GM18909 (cell line): ENCODE results near the gene FBXL19.

Experiments used
- ATAC-seq: cut with Tn5 transposase; IDR thresholded peaks from one replicate; pipeline ENCODE4 v1.9.1; 2021; ENCODE audit warnings: mild to moderate bottlenecking; ENCODE audit not compliant: unreplicated experiment, poor library complexity

FBXL19 gene

DNA sequence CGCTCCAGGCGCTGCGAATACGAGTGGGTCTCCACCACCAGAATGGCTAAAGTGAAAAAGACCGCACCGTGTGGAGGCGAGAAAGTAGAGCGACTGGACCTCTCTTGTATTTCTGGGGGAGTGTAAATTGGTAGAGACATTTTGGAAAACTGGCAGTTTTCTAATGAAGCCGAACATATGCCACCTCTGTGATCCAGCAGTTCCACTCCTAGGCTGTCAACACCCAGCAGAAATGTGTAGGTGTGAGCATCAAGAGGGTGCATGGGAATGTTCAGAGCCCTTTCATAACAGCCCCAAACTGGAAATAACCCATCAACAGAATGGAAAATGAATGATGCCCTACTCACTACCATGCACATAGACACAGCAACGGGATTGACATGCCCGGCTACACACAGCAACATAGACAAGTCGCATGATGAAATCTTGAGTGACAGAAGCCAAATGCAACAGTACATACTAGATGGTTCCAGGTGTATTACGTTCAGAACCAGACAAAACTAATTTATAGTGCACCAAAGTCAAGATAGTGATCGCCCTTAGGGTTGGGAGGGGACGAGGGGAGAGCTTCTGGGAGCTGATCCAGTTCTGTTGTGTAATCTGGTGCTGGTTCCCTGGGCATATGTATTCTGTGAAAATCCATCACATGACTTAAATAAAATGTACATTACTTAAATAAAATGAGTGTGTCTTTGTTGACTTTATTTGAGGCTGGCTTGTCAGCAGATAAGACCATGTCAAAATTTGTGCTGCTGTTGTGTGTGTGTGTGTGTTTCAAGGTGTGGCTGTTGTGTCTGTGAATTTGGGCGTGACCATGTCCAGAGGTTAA lies 28.6 kb upstream of the FBXL19 start:
- ATAC-seq = no peak

DNA sequence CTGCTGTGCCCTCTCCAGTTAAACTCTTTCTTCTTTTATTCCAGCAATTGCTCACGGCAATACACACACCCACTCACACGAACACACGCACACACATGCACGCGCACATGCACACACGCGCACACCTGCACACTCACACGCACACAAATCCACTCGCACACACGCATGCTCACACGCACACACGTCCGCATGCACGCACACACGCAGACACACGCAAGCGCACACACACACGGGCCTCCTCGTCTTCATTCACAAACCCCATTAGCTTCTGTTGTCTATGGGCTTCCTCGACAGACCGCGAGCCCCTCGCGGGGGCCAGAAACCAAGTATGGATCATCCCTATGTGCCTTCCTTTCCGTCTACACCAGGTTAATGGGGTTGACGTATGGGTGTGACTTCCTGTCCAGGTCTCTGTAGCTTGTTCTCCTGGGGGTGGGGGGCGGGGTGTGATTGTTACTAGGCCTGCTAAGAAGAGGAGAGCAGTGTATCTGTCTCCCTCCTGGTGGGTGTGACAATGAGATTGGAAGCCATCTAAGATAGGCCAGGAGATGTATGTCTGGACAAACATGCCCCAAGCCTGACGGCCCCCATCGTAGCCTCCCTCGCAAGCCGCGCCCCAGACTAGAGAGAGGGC lies 27.6 kb upstream of the FBXL19 start:
- no peak for ATAC-seq

DNA sequence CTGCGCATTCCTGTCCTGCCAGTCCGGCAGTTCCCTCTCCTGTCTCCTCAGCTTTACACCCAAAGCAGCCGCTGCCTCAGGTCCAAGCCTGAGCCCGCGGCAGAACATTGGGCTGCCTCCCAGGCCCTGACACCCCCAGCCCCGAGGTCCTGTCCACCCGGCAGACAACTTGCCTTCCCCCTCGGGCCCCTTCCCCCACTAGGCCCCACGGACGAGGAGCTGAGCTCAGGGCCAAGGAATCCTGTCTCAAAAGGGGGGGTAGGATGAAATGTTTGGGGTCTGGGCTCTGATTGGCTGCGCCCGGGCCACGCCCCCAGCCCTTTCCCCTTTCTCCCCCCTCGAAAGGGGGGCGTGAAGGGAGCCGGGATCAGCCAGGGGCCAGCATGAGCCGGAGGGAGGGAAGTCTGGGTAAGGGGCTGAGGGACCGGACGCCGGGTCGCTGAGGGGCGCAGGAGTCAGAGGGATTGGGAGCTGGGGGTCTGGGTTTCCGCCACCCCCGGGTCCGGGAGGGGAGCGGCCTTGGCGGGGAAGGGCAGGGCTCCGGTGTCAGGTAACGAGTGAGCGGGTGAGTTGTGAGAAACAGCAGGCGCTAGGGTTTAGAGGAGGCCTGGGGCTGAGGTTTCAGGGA lies 27.0 kb upstream of the FBXL19 start, which contains the start of gene CTF1:
TSS of gene CTF1 (plus strand) at position 354 of the 628 bp plus-strand sequence. CDS start at position 384, 30 bp downstream.
- ATAC-seq = no peak

DNA sequence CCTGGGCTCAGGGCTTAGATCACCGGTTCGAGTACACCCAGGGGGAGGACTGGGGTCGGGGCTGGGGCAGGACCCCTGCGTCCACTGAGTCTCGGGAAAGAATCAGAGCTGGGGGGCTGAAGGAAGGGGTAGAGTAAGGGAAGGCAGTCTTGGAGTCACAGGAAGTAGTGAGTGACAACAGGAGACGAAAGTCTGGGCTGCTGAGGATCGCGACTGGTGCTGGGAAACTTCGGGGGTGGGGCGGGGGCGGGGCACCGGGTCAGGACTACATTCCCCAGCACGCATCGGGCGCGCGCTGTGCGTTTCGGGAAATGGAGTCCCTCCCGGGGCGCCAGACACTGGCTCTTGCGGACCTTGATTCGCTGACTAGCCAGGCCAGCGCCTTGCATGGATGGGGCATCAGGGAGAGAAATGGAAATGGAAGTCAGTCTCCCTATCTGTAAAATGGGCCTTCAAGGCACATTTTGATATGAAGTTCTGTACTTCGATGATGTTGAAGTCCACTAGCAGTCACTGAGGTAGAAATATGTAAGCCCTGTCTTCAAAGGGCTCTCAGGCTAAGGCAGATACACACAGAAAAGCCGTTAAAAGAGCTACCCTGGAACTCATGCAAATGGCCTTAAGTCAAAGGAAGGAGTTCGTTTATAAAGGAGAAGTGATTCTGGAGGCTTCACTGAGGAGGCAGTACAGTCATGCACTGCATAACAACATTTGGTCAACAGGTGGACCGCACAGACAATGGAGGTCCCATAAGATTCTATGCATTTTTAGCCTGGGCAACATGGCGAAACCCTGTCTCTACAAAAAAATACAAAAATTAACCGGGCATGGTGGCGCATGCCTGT lies 26.3 kb upstream of the FBXL19 start:
- peak; percentile 38 for ATAC-seq

DNA sequence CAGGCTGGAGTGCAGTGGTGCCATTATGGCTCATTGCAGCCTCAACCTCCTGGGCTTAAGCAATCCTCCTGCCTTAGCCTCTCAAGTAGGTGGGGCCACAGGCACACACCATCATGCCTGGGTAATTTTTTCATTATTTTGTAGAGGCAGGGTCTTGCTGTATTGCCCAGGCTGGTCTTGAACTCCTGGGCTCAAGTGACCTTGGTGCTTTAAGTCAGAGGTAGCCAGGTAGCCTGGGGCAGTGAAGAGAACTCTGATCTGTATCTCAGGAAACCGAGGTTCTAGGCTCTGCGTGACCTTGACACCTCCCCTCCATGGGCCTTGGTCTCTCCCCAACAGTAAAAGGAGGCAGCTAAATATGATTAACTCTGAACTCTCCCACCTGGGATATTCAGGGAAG lies 23.6 kb upstream of the FBXL19 start:
- ATAC-seq = no peak

DNA sequence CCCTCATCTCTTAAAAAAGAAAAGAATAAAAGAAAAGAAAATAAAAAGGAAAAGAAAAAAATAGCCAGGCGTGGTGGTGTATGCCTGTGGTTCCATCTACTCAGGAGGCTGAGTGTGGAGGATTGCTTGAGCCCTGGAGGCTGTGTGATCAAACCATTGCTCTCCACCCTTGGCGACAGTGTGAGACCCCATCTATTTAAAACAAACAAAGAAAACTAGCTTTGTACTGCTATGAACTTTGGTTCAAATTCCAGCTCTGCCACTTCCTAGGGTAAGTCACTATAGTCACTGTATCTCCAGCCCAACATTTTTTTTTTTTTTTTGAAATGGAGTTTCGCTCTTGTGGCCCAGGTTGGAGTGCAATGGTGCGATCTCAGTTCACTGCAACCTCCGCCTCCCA lies 22.8 kb upstream of the FBXL19 start:
- no peak for ATAC-seq

DNA sequence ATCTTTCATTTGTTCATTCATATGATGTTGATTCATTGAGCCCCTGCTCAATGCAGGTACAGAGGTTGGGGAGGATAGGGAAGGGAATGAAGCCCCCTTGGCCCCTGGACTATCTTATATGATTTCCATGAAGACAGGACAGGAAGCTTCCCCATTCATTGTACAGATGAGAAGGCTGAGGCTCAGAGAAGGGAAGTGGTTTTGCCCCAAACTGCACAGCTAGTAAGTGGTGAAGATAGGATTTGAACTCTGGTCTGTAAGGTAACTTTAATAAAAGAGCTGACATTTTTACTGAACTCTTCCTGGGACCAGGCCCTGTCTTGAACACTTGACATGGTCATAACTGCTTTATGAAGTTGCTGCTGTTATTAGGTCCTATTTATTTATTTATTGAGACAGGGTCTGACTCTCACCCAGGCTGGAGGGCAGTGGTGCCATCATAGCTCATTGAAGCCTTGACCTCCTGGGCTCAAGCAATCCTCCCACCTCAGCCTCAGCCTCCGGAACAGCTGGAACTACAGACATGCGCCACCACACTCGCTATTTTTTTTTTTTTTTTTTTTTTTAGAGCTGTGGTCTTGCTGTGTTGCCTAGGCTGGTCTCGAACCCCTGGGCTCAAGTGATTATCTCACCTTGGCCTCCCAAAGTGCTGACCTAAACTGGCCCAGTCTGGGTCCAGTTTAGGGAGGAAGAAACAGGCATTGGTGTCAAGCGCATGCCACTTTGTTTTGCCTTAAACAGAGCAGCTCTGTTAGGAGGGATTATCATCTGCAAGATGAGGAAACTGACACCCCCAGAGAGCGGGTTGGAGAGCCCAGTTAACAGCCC lies 22.0 kb upstream of the FBXL19 start:
- ATAC-seq = no peak

DNA sequence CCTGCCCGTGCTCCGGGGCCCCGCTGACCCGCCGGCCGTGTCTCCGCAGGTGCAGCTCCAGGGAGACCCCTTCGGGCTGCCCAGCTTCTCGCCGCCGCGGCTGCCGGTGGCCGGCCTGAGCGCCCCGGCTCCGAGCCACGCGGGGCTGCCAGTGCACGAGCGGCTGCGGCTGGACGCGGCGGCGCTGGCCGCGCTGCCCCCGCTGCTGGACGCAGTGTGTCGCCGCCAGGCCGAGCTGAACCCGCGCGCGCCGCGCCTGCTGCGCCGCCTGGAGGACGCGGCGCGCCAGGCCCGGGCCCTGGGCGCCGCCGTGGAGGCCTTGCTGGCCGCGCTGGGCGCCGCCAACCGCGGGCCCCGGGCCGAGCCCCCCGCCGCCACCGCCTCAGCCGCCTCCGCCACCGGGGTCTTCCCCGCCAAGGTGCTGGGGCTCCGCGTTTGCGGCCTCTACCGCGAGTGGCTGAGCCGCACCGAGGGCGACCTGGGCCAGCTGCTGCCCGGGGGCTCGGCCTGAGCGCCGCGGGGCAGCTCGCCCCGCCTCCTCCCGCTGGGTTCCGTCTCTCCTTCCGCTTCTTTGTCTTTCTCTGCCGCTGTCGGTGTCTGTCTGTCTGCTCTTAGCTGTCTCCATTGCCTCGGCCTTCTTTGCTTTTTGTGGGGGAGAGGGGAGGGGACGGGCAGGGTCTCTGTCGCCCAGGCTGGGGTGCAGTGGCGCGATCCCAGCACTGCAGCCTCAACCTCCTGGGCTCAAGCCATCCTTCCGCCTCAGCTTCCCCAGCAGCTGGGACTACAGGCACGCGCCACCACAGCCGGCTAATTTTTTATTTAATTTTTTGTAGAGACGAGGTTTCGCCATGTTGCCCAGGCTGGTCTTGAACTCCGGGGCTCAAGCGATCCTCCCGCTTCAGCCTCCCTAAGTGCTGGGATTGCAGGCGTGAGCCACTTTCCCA lies 21.1 kb upstream of the FBXL19 start:
- ATAC-seq = peak; percentile 67

DNA sequence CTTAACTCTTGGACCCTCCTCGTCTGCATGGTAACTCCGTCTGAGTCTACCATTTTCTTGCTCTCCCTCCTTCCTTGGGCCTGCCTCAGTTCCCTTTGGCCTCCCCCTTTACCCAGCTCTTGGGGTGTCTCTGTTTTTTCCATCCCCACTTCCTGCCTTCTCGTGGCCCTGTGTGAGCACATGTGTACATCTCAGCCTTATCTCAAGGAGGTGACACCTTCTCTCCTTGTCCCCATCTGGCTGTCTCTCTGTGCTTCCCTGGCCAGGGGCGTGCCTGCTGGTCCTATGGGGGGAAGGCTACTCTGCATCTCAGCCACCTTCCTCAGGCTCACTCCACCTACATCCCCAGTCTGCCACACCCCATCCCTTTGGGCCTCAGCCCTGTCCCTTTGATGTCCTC lies 20.4 kb upstream of the FBXL19 start:
- ATAC-seq = no peak

DNA sequence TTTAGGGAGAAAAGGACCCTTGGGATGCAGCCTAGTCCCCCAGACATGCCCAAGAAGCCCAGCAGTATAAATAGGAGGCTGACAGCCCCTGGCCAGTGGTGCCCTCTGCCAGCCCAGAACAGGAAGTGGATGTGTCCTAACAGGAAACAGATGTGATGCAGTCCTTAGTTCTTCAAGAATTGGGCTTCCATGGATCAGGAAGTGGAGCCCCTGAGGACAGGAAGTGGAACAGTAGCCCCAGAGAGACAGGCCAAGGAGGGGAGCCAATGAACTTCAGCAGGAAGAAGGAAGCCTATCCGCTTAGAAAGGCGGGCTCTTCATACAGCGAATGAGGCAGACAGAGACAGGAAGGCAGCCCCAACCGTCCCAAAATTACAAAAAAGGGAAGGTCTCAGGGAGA lies 19.8 kb upstream of the FBXL19 start:
- no peak for ATAC-seq

DNA sequence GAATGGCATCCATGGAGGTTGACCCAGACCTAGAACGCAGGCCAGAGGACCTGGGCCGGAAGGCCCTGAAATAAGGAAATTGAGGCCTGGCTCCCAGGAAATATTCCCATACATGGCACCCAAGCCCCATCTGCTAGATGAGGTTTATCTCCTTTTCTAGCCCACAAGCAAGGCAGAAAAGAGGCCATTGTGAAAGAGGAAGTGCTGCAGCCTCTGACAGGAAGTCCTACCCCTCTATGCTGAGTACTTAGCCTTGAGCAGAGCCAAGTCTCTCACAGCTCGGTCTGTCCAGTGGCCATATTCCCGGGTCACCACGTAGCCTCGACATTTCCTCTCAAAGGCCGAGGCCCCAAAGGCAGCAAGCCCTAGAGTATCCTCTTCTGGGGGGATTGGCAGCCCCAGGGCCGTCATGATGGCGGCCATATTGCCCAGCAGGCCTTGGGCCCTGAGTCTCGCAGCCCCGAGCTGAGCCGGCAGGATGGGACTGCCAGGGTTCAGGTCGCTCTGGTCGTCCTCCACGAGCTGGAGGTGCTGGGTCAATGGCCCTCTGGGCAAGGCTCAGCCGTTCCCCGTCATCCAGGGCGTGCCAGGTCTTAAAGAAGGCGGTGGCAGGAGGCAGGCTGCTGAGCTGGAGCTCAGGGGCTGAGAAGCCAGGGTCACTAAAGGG lies 19.1 kb upstream of the FBXL19 start:
- ATAC-seq = no peak

DNA sequence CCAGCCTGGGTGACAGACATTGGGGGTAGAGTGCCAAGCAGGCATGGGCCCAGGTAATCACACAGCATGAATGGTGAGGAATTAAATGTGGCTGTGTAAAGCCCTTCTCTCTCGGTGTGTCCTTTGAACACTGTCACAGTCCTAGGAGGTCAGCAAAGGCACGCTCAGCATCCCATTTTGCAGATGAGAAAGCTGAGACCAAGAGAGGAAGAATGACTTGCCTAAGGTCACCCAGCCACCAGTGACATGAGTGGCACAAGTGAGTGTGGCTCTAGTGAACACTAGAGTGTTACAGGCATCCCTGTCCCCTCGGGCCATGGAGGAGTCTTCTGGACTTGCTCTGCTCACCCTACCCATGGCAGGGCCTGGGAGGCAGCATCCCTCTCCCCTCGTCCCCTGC lies 16.3 kb upstream of the FBXL19 start:
- no peak for ATAC-seq

DNA sequence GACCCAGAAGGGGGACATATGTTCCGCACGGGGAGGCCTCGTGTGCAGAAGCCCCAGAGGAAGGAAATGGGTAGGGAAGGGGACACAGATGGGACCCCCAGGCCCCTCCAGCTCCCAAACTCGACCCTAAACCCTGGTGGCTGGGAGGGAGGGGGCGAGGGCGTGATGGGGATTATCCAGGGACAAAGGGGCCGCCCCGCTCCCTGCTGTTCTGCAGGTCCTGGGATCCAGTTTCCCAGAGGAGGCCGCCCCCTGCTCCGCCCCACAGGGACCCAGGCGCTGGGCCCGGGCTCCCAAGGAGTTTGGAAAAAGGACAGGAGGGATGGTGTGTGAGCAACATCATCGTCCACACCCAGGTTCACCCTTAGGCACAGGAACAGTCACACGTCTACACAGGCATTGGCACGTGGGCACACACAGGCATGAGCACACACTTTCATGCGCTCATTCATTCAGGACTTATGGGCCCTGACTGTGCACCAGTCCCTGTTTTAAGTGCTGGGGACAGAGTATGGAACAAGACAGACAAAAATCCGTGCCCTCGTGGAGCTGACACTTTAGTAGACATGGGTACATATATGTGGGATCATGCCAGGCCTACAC lies 12.8 kb upstream of the FBXL19 start:
- no peak for ATAC-seq

DNA sequence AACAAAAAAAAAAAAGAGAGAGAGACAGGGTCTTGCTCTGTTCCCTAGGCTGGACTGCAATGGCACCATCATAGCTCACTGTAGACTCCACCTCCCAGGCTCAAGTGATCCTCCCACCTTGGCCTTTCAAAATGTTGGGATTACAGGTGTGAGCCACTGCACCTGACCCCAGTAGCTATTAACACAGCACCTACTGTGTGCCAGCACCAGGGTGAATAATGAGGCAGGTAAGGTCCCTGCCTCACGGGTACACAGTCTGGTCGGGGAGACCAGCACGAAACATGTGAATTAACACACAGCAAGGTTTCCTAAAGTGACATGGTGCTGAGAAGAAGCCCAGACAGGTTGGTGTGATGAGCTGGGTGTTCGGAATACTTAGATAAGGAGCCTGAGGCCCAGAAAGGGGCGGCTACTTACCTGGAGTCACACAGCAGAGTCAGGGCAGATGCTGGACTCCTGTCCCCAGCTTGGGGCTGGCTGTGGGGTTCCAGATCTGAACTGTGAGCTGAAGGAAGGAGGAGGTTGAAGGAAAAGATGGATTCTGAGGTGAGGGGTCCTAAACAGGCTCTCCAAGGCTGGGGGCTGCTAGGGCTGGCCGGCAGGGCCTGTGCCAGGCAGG lies 10.5 kb upstream of the FBXL19 start:
- ATAC-seq = no peak

DNA sequence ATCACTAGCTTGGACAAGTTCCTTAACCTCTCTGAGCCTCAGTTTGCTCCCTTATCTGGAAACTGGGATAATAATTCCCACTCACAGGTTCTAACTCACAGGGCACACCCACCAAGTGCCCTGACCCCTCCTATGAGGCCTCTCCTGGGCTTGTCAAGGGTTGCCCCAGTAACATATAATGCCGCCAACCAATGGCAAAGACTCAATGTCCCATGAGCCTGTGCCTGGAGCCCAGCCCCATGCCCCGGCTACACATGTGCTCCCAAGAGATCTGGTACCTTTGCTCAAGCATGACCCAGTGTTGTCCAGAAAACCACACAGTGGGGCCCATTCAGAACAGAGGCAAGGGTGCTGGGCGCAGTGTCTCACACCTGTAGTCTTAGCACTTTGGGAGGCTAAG lies 8.5 kb upstream of the FBXL19 start:
- no peak for ATAC-seq

DNA sequence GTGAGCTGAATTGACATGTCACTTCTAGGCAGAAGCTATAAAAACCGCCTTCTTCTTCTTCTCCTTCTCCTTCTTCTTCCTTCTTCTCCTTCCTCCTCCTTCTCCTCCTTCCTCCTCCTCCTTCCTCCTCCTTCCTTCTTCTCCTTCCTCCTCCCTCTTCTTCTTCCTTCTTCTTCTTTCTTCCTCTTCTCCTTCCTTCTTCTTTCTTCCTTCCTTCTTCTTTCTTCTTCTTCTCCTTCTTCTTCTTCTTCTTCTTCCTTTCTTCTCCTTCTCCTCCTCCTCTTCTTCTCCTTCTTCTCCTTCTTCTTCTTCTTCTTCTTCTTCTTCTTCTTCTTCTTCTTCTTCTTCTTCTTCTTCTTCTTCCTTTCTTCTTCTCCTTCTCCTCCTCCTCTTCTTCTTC lies 4.8 kb upstream of the FBXL19 start:
- no peak for ATAC-seq

DNA sequence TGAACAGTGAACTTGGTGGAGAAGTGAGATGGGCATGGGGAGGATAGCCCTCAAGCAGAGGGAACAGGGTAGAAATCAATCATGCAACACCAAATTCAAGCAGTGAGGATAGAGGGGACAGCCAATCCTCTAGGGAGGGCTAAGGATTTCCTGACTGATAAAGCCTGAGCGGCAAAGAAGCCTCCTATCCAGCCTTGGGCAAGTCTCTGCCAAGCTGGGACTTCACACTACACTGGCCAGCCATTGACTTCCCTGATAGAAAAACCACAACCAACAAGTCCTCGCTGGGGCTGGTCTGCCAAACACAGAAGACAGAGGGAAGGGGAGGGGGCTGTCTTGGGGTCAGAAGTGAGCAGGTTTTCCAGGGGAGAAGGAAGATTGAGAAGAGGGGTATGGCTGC lies 2.5 kb upstream of the FBXL19 start:
- ATAC-seq = no peak

DNA sequence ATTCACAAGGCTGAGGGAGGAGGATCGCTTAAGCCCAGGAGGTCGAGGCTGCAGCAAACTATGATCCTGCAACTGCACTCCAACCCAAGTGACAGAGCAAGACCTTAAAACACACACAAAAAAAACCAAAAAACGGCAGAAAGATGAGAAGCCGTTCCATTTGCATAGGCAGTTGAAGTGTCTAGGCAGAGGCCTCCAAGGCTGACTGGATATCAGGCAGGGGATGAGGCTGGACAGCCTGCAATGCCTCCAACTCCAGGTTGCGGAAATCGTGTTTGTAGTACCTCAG lies 2.0 kb upstream of the FBXL19 start:
- ATAC-seq = no peak
